Hypothalamus (tissue), 51 donors: ENCODE results near the gene MAP3K10.

Source experiments
- DNase-seq, 51 donors: peaks; one replicate each; lab custom pipeline; 2025; lab: John Stamatoyannopoulos, UW

MAP3K10 gene

GRCh38 chr19:40245506-40246128 is 54.4 kb downstream of the MAP3K10 start:
- DNase-seq, result no peak

DNA sequence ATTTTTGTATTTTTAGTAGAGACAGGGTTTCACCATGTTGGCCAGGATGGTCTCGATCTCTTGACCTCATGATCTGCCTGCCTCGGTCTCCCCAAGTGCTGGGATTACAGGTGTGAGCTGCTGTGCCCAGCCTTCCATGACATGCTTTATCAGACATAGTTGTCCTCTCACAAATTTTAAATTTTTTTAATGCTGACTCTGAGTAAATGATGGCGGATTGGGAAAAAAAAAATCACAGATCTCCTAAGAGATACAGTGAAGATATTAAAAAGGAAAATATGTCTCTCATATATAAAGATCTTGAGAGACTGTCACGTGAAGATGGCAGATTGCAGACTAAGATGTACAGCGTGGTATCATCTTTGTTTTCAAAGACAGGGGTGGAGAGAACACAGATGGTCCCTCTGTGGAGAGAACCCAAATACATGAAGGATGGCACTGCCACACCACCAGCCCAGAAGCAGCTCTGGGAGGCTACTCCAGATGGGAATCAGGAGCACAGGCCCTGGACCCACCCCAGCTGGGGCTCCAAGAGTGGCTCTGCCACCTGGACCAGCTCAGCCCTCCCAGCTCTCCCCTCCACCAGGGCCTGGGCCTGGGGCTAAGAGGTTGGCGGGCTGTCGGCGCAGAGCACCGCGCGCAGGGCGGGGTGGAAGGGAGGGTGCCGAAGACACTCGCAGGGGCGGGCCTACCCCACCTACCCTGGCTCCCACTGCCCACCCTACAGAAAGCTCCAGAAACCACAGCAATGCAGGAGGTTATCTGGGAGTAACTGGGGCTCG is 55.3 kb downstream of the MAP3K10 start:
- no peak for DNase-seq

- DNase-seq, result no peak
These were observed 56.0 kb downstream of the MAP3K10 start for GRCh38 chr19:40247178-40247577.

GRCh38 chr19:40247735-40248262 is 56.6 kb downstream of the MAP3K10 start:
- peak in 3 of 51 donors; percentile 11 to 29 (median 28) for DNase-seq

- DNase-seq, result no peak
These were observed 58.0 kb downstream of the MAP3K10 start for GRCh38 chr19:40249201-40249600.

GRCh38 chr19:40249781-40250180 is 58.6 kb downstream of the MAP3K10 start:
- DNase-seq, result no peak

GRCh38 chr19:40251244-40251643 is 60.0 kb downstream of the MAP3K10 start:
- DNase-seq, result no peak

DNA sequence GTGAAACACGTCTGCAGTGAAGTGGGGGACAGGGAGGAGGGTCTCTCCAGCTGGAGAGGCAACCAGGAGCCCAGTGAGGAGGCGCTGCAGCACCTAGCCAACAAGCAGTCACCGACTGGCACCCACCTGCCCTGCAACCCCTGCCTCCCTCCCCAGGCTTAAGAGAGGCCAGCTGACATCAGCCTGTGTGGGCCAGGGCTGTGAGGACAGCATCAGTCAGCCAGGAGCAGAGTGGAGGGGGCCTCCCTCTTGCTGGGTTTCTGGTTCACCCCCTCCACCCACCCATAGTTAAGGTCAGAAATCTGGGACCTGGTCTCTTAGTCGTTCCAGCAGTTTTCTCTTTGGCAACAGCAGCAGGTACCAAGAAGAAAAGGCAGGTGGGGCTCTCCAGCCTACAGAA is 60.8 kb downstream of the MAP3K10 start:
- no peak for DNase-seq

- no peak for DNase-seq
These were observed 61.2 kb downstream of the MAP3K10 start for GRCh38 chr19:40252395-40252794.

- DNase-seq, result no peak
These were observed 62.4 kb downstream of the MAP3K10 start for GRCh38 chr19:40253611-40254092.

GRCh38 chr19:40254714-40255418 is 63.6 kb downstream of the MAP3K10 start:
- DNase-seq, result no peak

GRCh38 chr19:40255619-40256166 is 64.5 kb downstream of the MAP3K10 start:
- no peak for DNase-seq

DNA sequence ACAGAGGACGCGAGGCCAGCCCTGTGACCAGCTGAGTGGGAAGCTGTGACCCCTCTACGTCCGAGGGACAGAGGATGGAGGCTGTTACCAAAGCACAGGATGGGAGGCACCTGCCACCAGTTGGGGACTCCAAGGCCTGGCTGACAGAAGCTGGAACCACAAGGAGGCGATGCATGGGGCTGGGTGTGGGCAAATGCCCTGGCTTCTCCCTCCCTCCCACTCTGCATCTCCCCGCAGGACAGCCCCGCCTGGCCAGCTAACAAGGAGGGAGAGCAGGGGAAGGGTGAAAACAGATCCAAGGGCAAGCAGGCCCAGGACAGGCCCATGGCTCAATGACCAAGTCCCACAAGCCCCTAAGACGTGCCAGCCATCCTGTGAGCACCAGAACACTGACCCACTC is 65.3 kb downstream of the MAP3K10 start:
- no peak for DNase-seq

- no peak for DNase-seq
These were observed 65.9 kb downstream of the MAP3K10 start for GRCh38 chr19:40257096-40257517.

GRCh38 chr19:40261631-40262030 is 70.4 kb downstream of the MAP3K10 start:
- DNase-seq, result no peak

DNA sequence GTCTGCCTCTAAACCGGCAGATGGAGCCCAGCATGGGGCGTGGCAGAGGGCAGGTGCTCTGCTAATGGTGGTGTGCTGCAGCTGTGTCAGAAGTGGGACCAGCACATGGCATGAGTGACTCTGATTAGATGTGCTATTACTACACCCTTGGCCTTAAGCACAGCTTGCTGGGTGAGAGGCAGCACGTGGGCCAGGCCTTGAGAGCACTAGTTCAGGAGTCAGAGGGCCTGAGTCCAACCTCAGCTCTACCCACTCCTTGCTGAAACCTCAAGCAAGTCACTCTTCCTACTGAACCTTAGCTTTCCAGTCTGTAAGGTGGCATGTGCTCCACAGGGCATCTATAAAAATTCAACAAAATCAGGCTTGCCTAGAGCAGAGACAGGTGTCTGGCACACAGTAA is 71.2 kb downstream of the MAP3K10 start:
- no peak for DNase-seq

GRCh38 chr19:40263440-40264313 is 72.5 kb downstream of the MAP3K10 start:
- DNase-seq, result no peak

DNA sequence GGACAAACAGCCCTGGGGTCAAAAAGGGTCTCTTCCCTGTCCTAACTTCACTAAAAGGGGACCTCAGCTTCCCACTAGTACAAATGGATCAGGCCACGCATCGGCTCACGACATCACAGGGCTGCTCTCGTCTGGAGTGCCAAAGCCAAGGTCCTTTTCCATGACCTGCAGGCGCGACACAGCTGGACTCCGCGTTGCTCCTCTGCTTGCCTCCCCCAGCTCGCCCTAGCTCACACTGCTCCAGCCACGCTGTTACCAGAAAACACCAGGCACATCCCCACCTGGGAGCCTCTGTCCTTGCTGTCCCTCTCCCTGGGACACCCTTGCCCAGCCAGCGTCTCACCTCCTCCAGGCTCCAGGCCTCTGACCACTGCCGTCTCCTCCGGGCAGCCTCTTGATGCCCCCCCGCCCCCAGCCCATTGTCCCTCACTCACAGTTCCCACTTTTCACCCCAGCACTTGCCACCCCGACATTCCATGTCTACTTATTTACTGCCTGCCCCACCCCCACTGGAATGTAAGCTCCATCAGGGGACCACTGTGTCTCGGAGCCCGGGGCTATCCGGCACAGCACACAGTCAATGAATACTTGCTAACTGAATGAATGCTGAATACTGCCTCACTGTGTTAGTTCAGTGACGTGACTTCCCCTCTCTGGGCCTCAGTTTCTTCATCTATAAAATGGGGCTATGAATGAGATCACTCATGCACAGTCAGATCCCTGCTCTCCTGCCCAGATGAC is 73.3 kb downstream of the MAP3K10 start:
- no peak for DNase-seq
